ENCODE measurements around the gene FAM228A.
A peak's percentile ranks its signal among the peaks of the same experiment; 100 is the strongest.

FAM228A gene

DNA sequence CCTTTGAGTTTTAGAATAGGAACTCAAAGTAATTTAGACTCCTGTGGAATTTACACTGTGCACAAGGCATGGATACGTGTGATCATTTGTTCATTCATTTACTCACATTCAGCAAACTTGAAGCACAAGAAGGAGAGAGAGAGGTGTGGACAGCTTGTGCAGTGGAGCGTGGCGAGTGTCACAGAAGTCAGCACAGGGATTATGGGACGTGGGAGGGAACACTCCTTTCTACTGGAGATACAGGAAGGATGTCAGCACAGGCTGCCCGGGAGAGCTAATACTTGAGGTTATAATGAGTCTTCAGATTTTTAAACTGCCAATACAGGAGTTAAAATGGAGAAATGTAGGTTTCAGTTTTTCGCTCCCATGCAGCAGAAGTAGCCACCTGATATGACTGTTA is 7.0 kb downstream of the FAM228A start:
- peaks cover 11% of the 10 kb centered on the region for H3K9me3 Mint-ChIP-seq
- peaks cover 2% of the 10 kb centered on the region for H3K36me3 Mint-ChIP-seq (ENCODE audit: low read depth)
- no peak for TF ChIP-seq CTCF (IDR thresholded peaks at IDR 0.05)
- peak overlapping the region; percentile 92 for H3K27ac Mint-ChIP-seq
- H3K4me3 Mint-ChIP-seq = peak overlapping the region; percentile 18
- H3K27me3 Mint-ChIP-seq (ENCODE audit: low read depth, poor library complexity) = peaks cover 6% of the 10 kb centered on the region
- peaks cover 27% of the 10 kb centered on the region for H3K4me1 Mint-ChIP-seq
- DNase-seq = peak; percentile 47

GRCh38 chr2:24182507-24182906 is 7.7 kb downstream of the FAM228A start:
- no peak for TF ChIP-seq CTCF (IDR thresholded peaks at IDR 0.05)
- H3K27ac Mint-ChIP-seq = peak overlapping the region; percentile 82
- DNase-seq = no peak
- H3K9me3 Mint-ChIP-seq = peaks cover 18% of the 10 kb centered on the region
- peaks cover 27% of the 10 kb centered on the region for H3K4me1 Mint-ChIP-seq
- peaks cover 6% of the 10 kb centered on the region for H3K27me3 Mint-ChIP-seq (ENCODE audit: low read depth, poor library complexity)
- no peak overlapping the region for H3K4me3 Mint-ChIP-seq
- H3K36me3 Mint-ChIP-seq (ENCODE audit: low read depth) = peaks cover 8% of the 10 kb centered on the region

- Mint-ChIP-seq H3K9me3 (peaks cover 27% of the 10 kb centered on the region), H3K4me1 (peaks cover 27% of the 10 kb centered on the region), H3K4me3 (no peak overlapping the region), H3K27ac (no peak overlapping the region), H3K27me3 (ENCODE audit: low read depth, poor library complexity) (peaks cover 5% of the 10 kb centered on the region), H3K36me3 (ENCODE audit: low read depth) (peaks cover 15% of the 10 kb centered on the region)
- no peak for DNase-seq
- TF ChIP-seq CTCF (IDR thresholded peaks at IDR 0.05) = no peak
These were observed 8.7 kb downstream of the FAM228A start for GRCh38 chr2:24183366-24184069.

GRCh38 chr2:24189551-24189950 is 14.7 kb downstream of the FAM228A start:
- H3K27ac Mint-ChIP-seq = no peak overlapping the region
- H3K27me3 Mint-ChIP-seq (ENCODE audit: low read depth, poor library complexity) = no peaks in the 10 kb centered on the region
- DNase-seq = no peak
- peaks cover 22% of the 10 kb centered on the region for H3K36me3 Mint-ChIP-seq (ENCODE audit: low read depth)
- peaks cover 28% of the 10 kb centered on the region for H3K4me1 Mint-ChIP-seq
- H3K4me3 Mint-ChIP-seq = no peak overlapping the region
- no peak for TF ChIP-seq CTCF (IDR thresholded peaks at IDR 0.05)
- H3K9me3 Mint-ChIP-seq = peaks cover 34% of the 10 kb centered on the region

- TF ChIP-seq CTCF (IDR thresholded peaks at IDR 0.05) = no peak
- H3K9me3 Mint-ChIP-seq = peaks cover 36% of the 10 kb centered on the region
- H3K4me1 Mint-ChIP-seq = peaks cover 28% of the 10 kb centered on the region
- no peak overlapping the region for H3K4me3 Mint-ChIP-seq
- peaks cover 22% of the 10 kb centered on the region for H3K36me3 Mint-ChIP-seq (ENCODE audit: low read depth)
- DNase-seq = no peak
- no peaks in the 10 kb centered on the region for H3K27me3 Mint-ChIP-seq (ENCODE audit: low read depth, poor library complexity)
- no peak overlapping the region for H3K27ac Mint-ChIP-seq
These were observed 15.7 kb downstream of the FAM228A start for GRCh38 chr2:24190503-24190902.

DNA sequence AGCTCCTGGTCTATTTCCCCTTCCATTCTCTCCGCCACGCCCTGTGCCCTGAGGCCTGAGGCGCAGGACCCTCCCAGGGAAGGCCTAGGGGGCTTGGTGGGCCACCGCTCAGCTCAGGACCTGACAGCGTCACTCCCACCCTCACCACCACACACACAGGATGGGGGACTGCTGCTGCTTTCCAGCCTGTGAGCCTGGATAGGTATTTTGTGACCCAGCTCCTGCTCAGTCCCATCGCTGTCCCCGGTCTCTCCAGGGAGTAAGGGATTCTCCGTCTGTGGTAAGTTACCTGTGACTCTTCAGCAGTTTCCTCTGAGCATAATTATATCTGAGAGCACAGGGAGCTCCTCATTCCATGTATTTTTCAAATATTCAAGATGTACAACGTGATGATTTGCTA is 16.3 kb downstream of the FAM228A start:
- peaks cover 28% of the 10 kb centered on the region for H3K4me1 Mint-ChIP-seq
- DNase-seq = no peak
- peaks cover 22% of the 10 kb centered on the region for H3K36me3 Mint-ChIP-seq (ENCODE audit: low read depth)
- H3K27ac Mint-ChIP-seq = no peak overlapping the region
- no peaks in the 10 kb centered on the region for H3K27me3 Mint-ChIP-seq (ENCODE audit: low read depth, poor library complexity)
- H3K9me3 Mint-ChIP-seq = peaks cover 32% of the 10 kb centered on the region
- H3K4me3 Mint-ChIP-seq = no peak overlapping the region
- TF ChIP-seq CTCF (IDR thresholded peaks at IDR 0.05) = no peak
